AG10803 (cell line): ENCODE data around the gene KLF9.
A peak's percentile ranks its signal among the peaks of the same experiment; 100 is the strongest.

Experiments used
- DNase-seq: peaks from one replicate; pipeline ENCODE4 v3.0.0; 2010; ENCODE audit warnings: low read depth
- H3K4me3 ChIP-seq: 2 replicates; pipeline ENCODE4 v1.5.1; 2011; ENCODE audit warnings: mild to moderate bottlenecking, low read length, control low read depth
- TF ChIP-seq, protein P1 (sequence below): conservative IDR thresholded peaks from 2 replicates; pipeline ENCODE4 v1.5.1; 2011; ENCODE audit warnings: mild to moderate bottlenecking, low read length, control low read depth, inconsistent platforms

The KLF9 gene

DNA sequence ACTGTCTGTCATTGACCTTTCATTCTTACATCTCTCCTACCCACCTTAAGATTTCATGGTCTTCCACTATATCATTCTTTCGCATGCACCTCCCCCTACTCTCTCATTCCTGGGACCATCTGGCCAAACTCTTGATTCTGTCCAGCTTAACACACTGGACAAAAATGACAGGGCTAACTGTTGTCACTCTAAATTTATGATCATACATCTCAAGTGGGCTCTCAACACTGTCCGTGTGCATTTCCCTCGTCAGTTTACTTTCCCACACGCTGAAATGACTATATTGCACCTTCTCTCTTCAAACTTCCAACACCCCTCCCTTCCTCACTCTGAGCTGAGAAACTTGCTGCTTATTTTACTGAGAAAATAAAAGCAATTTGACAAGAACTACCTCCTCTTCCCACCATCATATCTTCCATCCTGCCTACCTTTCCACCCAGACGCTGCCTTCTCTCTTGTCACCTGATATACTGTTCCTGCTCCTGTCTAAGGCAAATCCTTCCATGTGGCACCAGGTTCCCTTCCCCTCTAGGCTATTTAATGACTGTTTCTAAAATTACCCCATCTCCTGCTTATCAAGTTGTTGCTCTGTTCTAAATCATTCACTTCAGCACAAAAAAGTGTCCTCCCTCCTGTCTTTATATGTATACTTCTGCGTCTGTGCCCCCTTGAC, 8.1 kb upstream of the KLF9 start:
- no peak overlapping the region for H3K4me3 ChIP-seq
- TF ChIP-seq, protein P1, sequence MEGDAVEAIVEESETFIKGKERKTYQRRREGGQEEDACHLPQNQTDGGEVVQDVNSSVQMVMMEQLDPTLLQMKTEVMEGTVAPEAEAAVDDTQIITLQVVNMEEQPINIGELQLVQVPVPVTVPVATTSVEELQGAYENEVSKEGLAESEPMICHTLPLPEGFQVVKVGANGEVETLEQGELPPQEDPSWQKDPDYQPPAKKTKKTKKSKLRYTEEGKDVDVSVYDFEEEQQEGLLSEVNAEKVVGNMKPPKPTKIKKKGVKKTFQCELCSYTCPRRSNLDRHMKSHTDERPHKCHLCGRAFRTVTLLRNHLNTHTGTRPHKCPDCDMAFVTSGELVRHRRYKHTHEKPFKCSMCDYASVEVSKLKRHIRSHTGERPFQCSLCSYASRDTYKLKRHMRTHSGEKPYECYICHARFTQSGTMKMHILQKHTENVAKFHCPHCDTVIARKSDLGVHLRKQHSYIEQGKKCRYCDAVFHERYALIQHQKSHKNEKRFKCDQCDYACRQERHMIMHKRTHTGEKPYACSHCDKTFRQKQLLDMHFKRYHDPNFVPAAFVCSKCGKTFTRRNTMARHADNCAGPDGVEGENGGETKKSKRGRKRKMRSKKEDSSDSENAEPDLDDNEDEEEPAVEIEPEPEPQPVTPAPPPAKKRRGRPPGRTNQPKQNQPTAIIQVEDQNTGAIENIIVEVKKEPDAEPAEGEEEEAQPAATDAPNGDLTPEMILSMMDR, result no peak
- DNase-seq, result no peak

DNA sequence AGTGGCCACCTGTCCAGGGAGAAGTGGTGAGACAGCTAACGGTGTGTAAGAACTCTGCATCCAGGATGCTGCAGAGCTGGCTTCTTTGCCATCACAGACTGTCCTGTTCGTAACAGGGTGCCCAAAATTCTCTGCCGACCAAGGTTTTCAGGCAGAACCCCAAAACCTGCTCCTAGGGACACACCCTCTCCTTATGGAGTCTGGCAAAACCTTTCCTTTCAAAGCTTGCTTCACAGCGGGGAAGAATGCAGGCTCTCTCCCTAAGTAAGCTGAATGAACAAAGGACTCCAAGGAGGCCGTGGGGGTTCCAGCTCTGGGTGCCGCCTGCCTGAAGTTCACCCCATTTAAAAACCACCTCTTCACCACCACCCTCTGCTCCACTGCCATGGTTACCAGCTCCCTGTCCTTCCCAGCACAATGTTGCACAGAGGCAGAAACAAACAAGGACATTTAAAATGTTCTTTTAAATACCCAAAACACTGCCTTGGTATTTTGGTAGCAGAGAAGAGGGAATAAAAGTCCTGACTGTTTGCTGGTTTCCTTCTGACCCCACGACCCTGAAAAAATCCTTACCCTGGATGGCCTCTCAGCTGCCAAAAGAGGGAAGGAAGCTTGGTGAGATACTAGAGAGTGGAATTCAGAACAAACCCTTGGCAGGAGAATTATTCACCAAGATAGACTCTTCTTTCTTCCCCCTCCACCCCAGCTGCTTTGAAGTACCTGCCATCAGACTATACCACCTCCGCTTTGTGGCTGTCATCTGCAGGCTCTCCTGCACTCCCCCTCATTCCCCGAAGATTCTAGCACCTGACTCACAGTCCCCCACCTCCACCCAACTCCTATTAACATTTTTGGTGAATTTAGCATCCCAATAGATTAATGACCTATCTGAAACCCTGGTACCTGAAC, 7.1 kb upstream of the KLF9 start:
- peak; percentile 48 for DNase-seq
- H3K4me3 ChIP-seq, result peak overlapping the region; percentile 76

DNA sequence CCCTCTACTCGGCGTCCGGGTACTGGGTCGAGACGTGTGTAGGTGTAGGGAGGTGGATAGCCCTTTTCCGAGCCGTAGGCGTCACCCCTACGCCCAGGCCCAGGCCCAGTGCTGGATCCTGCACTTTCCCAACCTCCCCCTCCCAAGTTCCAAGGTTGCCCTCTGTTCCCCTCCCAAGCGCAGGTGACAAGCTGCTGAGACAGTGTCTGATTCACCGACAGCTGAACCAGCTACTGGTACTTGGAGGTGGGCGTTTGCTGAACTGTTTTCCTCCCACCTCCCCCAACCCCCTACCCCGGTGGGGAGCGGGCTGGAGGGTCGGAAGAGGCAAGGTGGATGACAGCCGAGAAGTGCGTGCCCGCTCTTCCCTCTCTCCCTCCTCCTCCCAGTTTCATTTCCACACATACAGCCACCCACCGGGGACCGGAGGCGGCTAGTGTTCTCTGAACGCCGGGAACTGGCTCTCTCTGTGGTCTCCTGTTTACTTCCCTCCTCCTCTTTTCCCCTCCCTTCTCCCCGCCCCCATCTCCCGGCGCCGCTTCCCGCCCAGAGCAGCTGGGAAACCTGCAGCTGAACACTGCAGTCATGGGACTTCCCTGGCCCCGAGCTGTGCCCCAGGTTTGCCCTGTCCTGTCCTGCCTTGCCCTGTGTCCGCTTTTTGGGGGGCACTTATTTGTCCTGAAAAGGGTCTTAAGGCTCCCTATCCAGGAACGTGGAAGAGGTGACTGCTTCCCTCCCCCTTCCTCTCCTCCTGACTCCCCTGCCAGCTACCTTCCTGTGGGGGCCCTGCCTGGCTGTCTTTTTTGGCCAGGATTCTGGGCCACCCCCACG, 6.2 kb upstream of the KLF9 start:
- H3K4me3 ChIP-seq, result peak overlapping the region; percentile 76
- DNase-seq, result peak; percentile 82
- TF ChIP-seq, protein P1, result no peak

More for the DNA sequence above, 7.1 kb upstream of the KLF9 start:
- TF ChIP-seq, protein P1, result no peak

DNA sequence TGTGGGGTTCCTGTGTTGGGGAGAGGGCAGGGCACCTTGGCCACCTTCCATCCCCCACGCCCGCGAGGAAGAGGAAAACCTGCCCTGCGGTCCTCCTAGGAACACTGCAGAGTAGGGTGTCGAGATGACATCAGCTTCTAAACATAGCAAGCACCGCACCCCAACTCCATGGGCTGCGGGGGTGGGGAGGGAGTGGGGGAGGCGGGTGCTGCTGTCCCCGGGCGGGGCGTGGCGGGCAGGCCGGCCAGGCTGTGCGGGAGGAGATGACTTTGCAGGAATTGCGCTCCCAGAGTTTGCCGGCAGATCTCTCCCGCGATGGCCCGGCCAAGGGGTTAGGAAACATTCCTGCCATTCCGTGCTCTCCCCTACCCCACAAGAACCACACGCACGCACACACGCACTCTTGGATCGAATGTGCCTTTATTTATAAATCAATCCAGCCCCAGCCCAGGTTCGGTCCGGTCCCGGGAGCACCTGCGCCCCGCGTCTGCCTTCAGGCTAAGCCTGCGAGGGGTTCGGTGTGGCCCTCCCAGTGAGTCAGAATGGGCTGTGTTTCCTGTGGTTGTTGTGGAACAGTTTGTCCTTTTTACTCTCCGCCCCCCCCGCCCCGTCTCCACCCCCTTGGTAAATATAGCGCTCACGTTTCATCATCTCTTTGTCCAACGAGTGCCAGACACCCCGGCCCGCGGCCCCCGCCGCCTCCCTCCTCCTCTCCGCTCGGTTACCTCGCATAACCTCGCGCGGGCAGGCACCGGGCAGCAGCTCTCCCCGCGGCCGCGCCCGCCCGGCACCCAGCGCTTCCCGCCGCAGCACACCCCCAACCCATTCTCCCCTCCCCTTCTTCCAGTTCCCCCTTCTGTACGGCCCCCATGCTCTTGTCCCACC, 5.3 kb upstream of the KLF9 start:
- peak; percentile 98 for DNase-seq
- peak overlapping the region; percentile 76 for H3K4me3 ChIP-seq
- TF ChIP-seq, protein P1, result peak; percentile 15; the same call in 1 of the 2 replicates

DNA sequence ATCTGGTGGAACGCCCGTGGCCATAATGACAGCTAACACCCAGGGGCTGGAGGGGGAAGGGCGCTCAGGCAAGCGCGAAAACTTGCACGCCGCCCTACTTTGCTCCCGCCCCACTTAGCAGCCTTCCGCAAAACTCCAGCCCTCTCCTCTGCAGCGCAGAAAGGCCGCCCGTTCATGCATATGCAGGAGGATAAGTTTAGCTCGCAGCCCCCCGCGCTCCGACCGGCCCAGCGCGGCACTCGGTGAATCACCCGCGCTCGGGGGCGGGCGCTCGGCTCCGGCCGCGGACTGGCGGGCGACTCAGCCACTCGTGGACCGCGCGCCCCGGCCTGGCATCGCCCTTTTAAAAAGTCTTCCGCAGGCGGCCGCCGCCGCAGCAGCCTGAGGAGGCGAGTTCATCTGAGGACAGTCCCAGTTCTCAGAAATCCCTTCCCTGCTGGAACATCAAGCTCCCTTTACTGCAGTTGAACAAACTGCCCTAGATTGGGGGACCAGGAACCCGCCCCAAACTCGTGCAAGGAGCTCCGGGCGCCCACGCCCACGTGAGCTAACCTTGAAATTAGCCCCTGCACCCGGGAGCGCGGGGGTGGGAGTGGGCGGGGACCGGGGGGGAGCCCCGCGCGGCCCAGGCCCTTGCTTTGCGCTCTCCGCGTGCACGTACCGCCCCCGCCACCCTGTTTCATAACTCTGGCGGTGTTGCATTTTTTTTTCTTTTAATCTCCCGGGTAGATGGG, 4.5 kb upstream of the KLF9 start:
- TF ChIP-seq, protein P1, result no peak
- DNase-seq, result peak; percentile 98
- H3K4me3 ChIP-seq, result peak overlapping the region; percentile 70
